OCI-LY7 (cell line): ENCODE results near the gene TECR.

ENCODE experiments used
- EZH2phosphoT487 ChIP-seq: fragments of 200-600 bp; sonication (generic); IDR thresholded peaks from 2 replicates; pipeline ENCODE4 v1.6.1; 2018; ENCODE audit warnings: low read depth, borderline replicate concordance, mild to moderate bottlenecking, mixed run types, antibody characterized with exemption, low read length, moderate library complexity, mixed read lengths
- TF ChIP-seq, protein P1 (sequence below): fragments of 200-600 bp; sonication (generic); conservative IDR thresholded peaks from 2 replicates; pipeline ENCODE4 v1.5.1; 2014; ENCODE audit warnings: mild to moderate bottlenecking, antibody characterized with exemption, low read length, moderate library complexity, mixed read lengths

DNA sequence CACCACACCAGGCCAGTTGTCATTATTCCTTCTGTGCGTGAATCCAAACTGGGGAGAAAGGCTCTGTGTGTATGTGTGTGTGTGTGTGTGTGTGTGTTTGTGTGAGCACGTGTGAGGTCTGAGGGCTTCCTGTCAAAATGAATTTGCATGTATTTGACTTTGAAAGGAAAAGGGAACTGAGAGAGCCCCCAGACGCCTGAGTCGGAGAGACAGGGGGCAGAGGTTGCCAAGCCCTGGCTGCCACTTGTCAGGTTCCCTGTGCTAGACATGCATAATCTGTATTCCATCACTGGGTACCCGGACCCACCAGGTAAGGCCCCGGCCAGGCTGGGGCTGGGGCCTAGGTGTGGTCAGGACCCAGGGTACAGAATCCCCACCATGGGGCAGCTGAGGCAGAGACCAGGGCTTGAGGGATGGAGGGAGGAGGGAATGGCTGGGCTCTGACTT, 53.5 kb downstream of the TECR start, which contains the start of gene CLEC17A:
- TF ChIP-seq, protein P1, sequence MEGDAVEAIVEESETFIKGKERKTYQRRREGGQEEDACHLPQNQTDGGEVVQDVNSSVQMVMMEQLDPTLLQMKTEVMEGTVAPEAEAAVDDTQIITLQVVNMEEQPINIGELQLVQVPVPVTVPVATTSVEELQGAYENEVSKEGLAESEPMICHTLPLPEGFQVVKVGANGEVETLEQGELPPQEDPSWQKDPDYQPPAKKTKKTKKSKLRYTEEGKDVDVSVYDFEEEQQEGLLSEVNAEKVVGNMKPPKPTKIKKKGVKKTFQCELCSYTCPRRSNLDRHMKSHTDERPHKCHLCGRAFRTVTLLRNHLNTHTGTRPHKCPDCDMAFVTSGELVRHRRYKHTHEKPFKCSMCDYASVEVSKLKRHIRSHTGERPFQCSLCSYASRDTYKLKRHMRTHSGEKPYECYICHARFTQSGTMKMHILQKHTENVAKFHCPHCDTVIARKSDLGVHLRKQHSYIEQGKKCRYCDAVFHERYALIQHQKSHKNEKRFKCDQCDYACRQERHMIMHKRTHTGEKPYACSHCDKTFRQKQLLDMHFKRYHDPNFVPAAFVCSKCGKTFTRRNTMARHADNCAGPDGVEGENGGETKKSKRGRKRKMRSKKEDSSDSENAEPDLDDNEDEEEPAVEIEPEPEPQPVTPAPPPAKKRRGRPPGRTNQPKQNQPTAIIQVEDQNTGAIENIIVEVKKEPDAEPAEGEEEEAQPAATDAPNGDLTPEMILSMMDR: no peak
- no peak for TF ChIP-seq EZH2phosphoT487
